GM12864 (cell line): ENCODE measurements around the gene CYBA.

Source experiments
- DNase-seq: peaks from one replicate; pipeline ENCODE4 v3.0.0-alpha.2; 2011; ENCODE audit warnings: low read depth
- H3K4me3 ChIP-seq: 2 replicates; pipeline ENCODE4 v1.5.1; 2011; ENCODE audit warnings: mild to moderate bottlenecking, low read depth, low read length, control low read depth
- TF ChIP-seq, protein P1 (sequence below): IDR thresholded peaks from 2 replicates; pipeline ENCODE4 v1.5.1; 2011; ENCODE audit warnings: low read depth, mild to moderate bottlenecking, moderate library complexity, low read length, control low read depth, inconsistent platforms; ENCODE audit errors: missing control alignments

CYBA gene

DNA sequence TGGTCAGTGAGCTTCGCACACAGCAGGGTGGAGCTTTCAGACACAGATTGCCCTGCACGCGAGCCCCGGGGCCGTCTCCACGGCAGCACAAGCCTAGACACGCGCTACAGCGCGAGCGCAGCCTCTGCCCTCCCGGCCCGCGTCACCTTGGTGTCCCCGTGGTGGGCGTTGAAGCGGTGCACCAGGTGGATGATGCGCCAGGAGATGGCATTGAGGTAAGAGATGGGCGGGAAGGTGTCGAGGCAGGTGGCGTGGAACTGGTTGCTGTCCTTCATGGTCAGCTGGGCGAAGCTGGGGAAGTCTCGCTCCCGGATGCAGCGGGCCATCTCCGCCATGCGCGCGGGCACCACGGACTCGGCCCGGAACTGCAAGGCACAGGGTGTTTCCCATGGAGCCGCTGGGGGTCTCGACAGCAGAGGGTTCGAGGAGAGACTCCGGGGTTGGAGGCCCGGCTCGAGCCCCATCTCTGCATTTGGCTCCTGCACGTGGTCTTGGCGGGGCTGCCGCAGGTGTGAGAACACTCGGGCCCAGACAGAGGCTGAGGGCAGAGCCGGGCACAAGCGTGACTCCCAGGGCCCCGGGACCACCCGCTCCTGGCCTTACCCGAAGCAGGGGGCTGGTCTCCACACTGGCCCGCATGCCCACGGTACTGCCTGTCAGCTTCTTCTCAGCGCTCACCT, 4.3 kb upstream of the CYBA start:
- DNase-seq, result no peak
- no peak overlapping the region for H3K4me3 ChIP-seq
- TF ChIP-seq, protein P1, sequence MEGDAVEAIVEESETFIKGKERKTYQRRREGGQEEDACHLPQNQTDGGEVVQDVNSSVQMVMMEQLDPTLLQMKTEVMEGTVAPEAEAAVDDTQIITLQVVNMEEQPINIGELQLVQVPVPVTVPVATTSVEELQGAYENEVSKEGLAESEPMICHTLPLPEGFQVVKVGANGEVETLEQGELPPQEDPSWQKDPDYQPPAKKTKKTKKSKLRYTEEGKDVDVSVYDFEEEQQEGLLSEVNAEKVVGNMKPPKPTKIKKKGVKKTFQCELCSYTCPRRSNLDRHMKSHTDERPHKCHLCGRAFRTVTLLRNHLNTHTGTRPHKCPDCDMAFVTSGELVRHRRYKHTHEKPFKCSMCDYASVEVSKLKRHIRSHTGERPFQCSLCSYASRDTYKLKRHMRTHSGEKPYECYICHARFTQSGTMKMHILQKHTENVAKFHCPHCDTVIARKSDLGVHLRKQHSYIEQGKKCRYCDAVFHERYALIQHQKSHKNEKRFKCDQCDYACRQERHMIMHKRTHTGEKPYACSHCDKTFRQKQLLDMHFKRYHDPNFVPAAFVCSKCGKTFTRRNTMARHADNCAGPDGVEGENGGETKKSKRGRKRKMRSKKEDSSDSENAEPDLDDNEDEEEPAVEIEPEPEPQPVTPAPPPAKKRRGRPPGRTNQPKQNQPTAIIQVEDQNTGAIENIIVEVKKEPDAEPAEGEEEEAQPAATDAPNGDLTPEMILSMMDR, result no peak

DNA sequence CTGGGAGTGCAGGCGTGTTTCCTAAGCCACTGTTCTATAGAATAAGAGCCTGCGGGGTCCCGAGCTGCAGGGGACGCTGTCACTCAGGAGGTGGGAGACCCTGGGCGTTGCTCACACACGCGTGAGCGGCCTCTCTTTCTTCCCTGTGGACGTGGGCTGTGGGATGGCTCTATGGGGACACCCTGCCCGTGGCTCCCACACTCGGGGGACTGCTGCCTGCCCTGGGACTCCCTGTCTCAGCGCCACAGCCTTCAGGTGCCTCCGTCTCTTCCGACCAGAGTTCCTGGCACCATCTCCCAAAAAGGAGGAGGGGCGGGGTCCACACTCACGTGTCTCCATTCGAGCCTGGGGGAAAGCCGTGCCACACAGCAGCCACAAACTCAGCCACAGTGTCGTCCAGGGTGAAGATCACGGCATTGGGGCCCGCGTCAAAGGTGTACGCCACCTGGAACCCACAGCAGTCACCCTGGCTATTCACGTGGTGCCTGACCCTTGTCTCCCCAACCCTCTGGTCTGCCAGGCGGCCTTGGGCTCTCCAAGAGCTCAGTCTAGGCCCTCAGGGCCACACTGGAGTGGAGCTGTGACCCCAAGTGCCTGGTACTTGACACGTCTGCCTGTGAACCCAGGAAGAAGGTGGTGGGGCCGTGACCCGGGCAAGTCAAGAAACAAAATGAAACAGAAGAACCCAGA, 3.7 kb upstream of the CYBA start:
- H3K4me3 ChIP-seq, result no peak overlapping the region
- DNase-seq, result no peak
- TF ChIP-seq, protein P1, result no peak

DNA sequence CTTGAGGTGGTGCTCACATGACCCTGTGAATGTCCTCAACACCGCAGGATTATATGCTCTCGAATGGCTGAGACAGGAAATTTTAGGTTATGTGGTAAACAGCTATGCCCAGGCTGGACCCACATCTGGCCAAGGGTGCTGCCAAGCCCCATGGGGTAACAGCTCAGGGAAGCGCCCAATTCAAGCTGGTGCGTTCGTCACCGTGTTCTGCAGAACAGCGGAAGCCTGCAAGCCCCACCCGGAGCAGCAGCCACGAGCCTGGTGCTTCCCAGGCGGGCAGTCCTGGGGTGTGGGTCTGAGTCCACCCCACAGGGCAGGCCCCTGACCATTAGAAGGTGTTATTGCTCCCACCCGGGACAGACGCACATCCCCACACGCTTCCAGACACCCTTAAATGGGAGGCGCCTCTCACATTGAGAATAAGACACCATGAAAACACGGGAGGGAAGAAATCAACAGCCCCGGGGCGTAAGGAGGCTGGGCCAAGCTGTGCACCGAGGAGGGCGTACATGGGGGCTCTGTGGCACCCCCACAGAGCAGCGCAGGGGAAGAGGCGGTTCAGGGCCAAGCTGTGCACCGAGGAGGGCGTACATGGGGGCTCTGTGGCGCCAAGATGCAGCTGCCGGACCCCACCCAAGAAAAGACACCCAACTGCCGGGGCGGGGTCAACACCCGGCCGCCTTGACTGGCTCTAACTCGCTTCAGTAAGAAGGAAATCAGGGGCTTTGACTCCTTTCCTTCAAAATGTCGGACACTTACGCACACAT, 2.9 kb upstream of the CYBA start:
- H3K4me3 ChIP-seq, result no peak overlapping the region
- TF ChIP-seq, protein P1, result no peak
- DNase-seq, result no peak

DNA sequence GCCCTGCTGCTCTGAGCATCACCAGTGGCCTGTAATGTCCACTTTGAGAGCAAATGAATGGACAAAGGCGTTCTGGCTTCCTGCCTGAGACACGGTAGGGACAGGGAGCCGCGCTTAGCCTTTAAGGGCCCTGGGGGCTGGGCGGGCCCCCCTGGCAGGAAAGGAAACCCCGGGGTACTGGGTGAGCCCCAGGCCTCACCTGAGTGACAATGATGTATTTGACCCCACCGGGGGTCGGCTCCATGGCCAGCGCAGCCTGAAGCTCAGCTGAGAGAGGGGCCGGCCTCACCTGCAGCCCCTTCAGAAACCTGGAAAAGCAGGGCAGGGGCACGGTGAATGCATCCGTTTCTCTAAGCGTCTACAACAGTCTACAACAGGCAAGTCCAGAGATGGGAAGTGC, 2.2 kb upstream of the CYBA start:
- TF ChIP-seq, protein P1, result no peak
- no peak for DNase-seq
- no peak overlapping the region for H3K4me3 ChIP-seq

DNA sequence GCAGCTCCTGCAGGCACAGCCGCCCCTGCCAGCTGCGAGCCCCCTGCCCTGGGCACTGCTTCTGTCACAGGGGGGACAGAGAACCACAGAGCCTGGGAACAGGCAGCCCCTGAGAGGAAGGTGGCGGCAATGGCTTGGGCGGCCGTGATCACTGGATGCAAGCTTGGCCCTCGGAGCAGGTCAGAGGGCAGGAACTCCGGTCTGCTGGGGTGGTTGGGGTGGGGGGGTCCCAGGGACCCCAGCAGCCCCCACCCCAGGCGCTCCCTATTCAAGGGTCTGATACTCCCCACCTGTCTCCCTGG, 1.9 kb upstream of the CYBA start:
- H3K4me3 ChIP-seq, result no peak overlapping the region
- DNase-seq, result no peak
- TF ChIP-seq, protein P1, result no peak

DNA sequence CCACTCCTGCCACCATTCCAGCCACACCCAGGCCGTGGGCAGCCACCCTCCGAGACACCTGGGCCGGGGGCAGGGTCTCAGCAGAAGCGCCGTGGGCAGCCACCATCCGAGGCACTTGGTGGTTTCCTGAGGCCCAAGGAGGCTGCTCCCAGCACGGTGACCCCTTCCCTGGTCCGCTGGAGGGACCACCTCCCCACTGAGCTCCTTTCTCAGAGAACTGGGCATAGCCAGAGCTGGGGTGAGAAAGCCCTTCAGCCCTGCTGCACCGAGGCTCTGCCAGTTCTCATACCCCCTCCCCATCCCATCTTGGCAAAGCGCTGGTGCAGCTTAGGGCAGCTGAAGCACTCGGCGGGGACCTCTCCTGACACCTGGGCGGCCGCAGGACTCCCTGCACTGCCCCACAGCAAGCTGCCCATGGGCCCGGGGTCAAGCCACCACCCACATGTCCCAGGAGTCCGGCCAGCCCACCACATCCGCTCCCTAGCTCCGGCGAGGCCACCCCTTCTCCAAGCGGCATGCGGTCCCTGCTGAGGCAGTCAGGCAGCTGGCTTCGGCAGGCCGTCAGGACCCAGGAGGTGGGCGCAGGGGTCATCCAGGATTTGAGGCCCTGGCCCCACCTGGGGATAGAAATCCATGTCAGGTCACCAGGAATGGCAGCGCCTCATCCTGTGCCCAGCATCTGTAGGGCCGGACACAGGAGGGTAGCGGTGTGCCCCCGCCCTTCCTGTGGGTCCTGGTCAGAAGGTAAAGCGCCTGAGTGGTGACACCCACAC, 1.3 kb upstream of the CYBA start:
- H3K4me3 ChIP-seq, result peak overlapping the region; percentile 94
- DNase-seq, result no peak
- TF ChIP-seq, protein P1, result no peak
